PC-3 (cell line): Measurements from ENCODE around the gene C17orf67.

Experiments
- CTCF ChIP-seq: fragments of 300-600 bp; sonication (generic); conservative IDR thresholded peaks from 2 replicates; pipeline ENCODE4 v1.5.1; 2017; ENCODE audit warnings: antibody characterized with exemption, low read depth, mild to moderate bottlenecking, low read length
- EZH2 ChIP-seq: fragments of 300-600 bp; sonication (generic); IDR thresholded peaks from one replicate; pipeline ENCODE4 v1.6.1; 2017; ENCODE audit warnings: antibody characterized with exemption, mild to moderate bottlenecking, low read length; ENCODE audit not compliant: unreplicated experiment
- EZH2phosphoT487 ChIP-seq: fragments of 300-600 bp; sonication (generic); IDR thresholded peaks from 2 replicates; pipeline ENCODE4 v1.6.1; 2018; ENCODE audit warnings: mild to moderate bottlenecking, antibody characterized with exemption, low read length, borderline replicate concordance

GRCh38 chr17:56798916-56799315, 34.8 kb downstream of the C17orf67 start:
- TF ChIP-seq CTCF (no peak), EZH2 (no peak), EZH2phosphoT487 (no peak)
